GM23338 (cell line): Measurements from ENCODE around the gene TGFBI. TPM values are rescaled to one million over a fixed set of nuclear protein-coding genes. Genes with fewer than 3 reads are reported as not detected.

ENCODE experiments used
- ATAC-seq: fragments of 200-7000 bp; cut with Tn5 transposase; 3 replicates; pipeline ENCODE4 v1.9.1; 2020
- DNase-seq: peaks from one replicate; pipeline ENCODE4 v3.0.0-alpha.2; 2015; ENCODE audit warnings: low spot score
- H2AFZ ChIP-seq: fragments of 200-600 bp; sonication (generic); 2 replicates; pipeline ENCODE4 v1.8.0; 2016; ENCODE audit warnings: antibody characterized with exemption, mild to moderate bottlenecking, moderate library complexity
- H3F3A ChIP-seq: fragments of 200-600 bp; sonication (generic); replicated peaks from 2 replicates; pipeline ENCODE4 v1.8.0; 2017; ENCODE audit warnings: antibody characterized with exemption, mixed run types, low read depth
- H3K27ac ChIP-seq: fragments of 200-600 bp; sonication (generic); 2 replicates; pipeline ENCODE4 v1.6.1; 2016; ENCODE audit warnings: low read depth
- H3K27me3 ChIP-seq: fragments of 200-600 bp; sonication (generic); 2 replicates; pipeline ENCODE4 v1.8.0; 2016; ENCODE audit warnings: mild to moderate bottlenecking, mixed run types, moderate library complexity; ENCODE audit not compliant: insufficient read depth
- H3K36me3 ChIP-seq: fragments of 200-600 bp; sonication (generic); 2 replicates; pipeline ENCODE4 v1.8.0; 2016; ENCODE audit warnings: mild to moderate bottlenecking; ENCODE audit not compliant: insufficient read depth
- H3K4me1 ChIP-seq: fragments of 200-600 bp; sonication (generic); 2 replicates; pipeline ENCODE4 v1.8.0; 2016; ENCODE audit warnings: mild to moderate bottlenecking, moderate library complexity; ENCODE audit not compliant: insufficient read depth
- H3K4me2 ChIP-seq: fragments of 200-600 bp; sonication (generic); 2 replicates; pipeline ENCODE4 v1.7.1; 2017; ENCODE audit warnings: mixed run types
- H3K4me3 ChIP-seq: fragments of 200-600 bp; sonication (generic); 2 replicates; pipeline ENCODE4 v1.6.1; 2016; ENCODE audit warnings: mixed run types
- H3K79me2 ChIP-seq: fragments of 200-600 bp; sonication (generic); replicated peaks from 2 replicates; pipeline ENCODE4 v1.8.0; 2017; ENCODE audit warnings: mild to moderate bottlenecking; ENCODE audit not compliant: insufficient read depth
- H3K9me2 ChIP-seq: fragments of 200-600 bp; sonication (generic); 2 replicates; pipeline ENCODE4 v1.8.0; 2017; ENCODE audit not compliant: insufficient read depth
- H4K20me1 ChIP-seq: fragments of 200-600 bp; sonication (generic); replicated peaks from 2 replicates; pipeline ENCODE4 v1.8.0; 2017; ENCODE audit warnings: mild to moderate bottlenecking; ENCODE audit not compliant: insufficient read depth
- H3K27ac Mint-ChIP-seq: 2 replicates; pipeline ENCODE4 v1.8.0; 2020; ENCODE audit warnings: inconsistent platforms, mild to moderate bottlenecking, moderate library complexity, mixed read lengths
- H3K27me3 Mint-ChIP-seq: 3 replicates; pipeline ENCODE4 v1.8.0; 2022; ENCODE audit warnings: low read depth, mild to moderate bottlenecking, moderate library complexity, mixed read lengths, inconsistent platforms; ENCODE audit not compliant: insufficient read depth, poor library complexity
- H3K36me3 Mint-ChIP-seq: 3 replicates; pipeline ENCODE4 v1.8.0; 2021; ENCODE audit warnings: low read depth, mild to moderate bottlenecking, inconsistent platforms, moderate library complexity, mixed read lengths
- H3K4me1 Mint-ChIP-seq: 3 replicates; pipeline ENCODE4 v1.8.0; 2020; ENCODE audit warnings: mild to moderate bottlenecking, inconsistent platforms, mixed read lengths
- H3K4me3 Mint-ChIP-seq: 3 replicates; pipeline ENCODE4 v1.8.0; 2021; ENCODE audit warnings: moderate library complexity, mild to moderate bottlenecking, inconsistent platforms, mixed read lengths
- H3K9me3 Mint-ChIP-seq: 3 replicates; pipeline ENCODE4 v1.8.0; 2020; ENCODE audit warnings: moderate library complexity, mild to moderate bottlenecking, inconsistent platforms, mixed read lengths
- CREB1 ChIP-seq: fragments of 250-450 bp; sonication (Bioruptor Pico); IDR thresholded peaks from 2 replicates; pipeline ENCODE4 v1.5.0; 2020; ENCODE audit warnings: low read depth, mild to moderate bottlenecking, moderate library complexity
- EZH2phosphoT487 ChIP-seq: fragments of 200-600 bp; sonication (generic); IDR thresholded peaks from one replicate; pipeline ENCODE4 v1.8.1; 2018; ENCODE audit warnings: antibody characterized with exemption; ENCODE audit not compliant: unreplicated experiment
- NANOG ChIP-seq: IDR thresholded peaks from 2 replicates; pipeline ENCODE4 v1.6.1; 2016; ENCODE audit warnings: antibody characterized with exemption, borderline replicate concordance
- POLR2AphosphoS5 ChIP-seq: IDR thresholded peaks from 2 replicates; pipeline ENCODE4 v1.6.1; 2016; ENCODE audit warnings: antibody characterized with exemption, low read depth
- ZNF462 ChIP-seq: fragments of 250-450 bp; sonication (Bioruptor Pico); IDR thresholded peaks from 2 replicates; pipeline ENCODE4 v1.5.0; 2020; ENCODE audit warnings: mild to moderate bottlenecking, moderate library complexity
- polyA plus RNA-seq: library from polyadenylated mRNA; unstranded; fragments of >200 nt; fragmentation: Nextera tagmentation; extraction: Ambion mirVana; gene quantifications from 2 replicates; pipeline ENCODE4 v1.2.1, GENCODE V29; 2016
- total RNA-seq: library from RNA; depleted of rRNA; stranded (reverse); fragments of >200 nt; shearing (Covaris generic); gene quantifications from 2 replicates; pipeline ENCODE4 v1.2.3, GENCODE V29; 2014
- TF ChIP-seq, protein P1 (sequence below), 2 experiments: fragments of 200-600 bp in 1 of 2; sonication (generic) in 1 of 2; conservative IDR thresholded peaks; 2 replicates each; pipeline versions ENCODE4 v1.5.1 to v1.6.1; 2016 to 2017; ENCODE audit warnings: antibody characterized with exemption in 2 of 2, low read depth in 2 of 2, mild to moderate bottlenecking in 2 of 2, moderate library complexity in 1 of 2

The TGFBI gene
- total and polyA plus RNA-seq, 2 experiments from 2014 or later: 8.9 to 9.4 TPM

- peaks cover 43% of the 10 kb centered on the region for H3K27me3 ChIP-seq
- H3K4me1 Mint-ChIP-seq: peaks cover 9% of the 10 kb centered on the region; the same call in 2 of the 3 replicates
- no peaks in the 10 kb centered on the region for H3K79me2 ChIP-seq
- peaks cover 33% of the 10 kb centered on the region for H3K27me3 Mint-ChIP-seq
- H3K4me2 ChIP-seq: peak overlapping the region; percentile 90
- ATAC-seq (no peak), DNase-seq (no peak)
- no peaks in the 10 kb centered on the region for H3K9me3 Mint-ChIP-seq
- H3K4me3 Mint-ChIP-seq: peak overlapping the region; percentile 77; the same call in 2 of the 3 replicates
- 0 out of 2 replicates have a peak overlapping the region, but pooled peaks have one; percentile 98 for H2AFZ ChIP-seq
- H3K36me3 Mint-ChIP-seq: no peaks in the 10 kb centered on the region
- no peaks in the 10 kb centered on the region; the same call in 1 of the 2 replicates for H3K36me3 ChIP-seq
- no peak overlapping the region for H3K27ac Mint-ChIP-seq
- no peaks in the 10 kb centered on the region for H3F3A ChIP-seq
- TF ChIP-seq EZH2phosphoT487 (no peak), POLR2AphosphoS5 (no peak), NANOG (no peak), CREB1 (CRISPR knock-in tag) (no peak), ZNF462 (CRISPR knock-in tag) (no peak)
- TF ChIP-seq, protein P1, sequence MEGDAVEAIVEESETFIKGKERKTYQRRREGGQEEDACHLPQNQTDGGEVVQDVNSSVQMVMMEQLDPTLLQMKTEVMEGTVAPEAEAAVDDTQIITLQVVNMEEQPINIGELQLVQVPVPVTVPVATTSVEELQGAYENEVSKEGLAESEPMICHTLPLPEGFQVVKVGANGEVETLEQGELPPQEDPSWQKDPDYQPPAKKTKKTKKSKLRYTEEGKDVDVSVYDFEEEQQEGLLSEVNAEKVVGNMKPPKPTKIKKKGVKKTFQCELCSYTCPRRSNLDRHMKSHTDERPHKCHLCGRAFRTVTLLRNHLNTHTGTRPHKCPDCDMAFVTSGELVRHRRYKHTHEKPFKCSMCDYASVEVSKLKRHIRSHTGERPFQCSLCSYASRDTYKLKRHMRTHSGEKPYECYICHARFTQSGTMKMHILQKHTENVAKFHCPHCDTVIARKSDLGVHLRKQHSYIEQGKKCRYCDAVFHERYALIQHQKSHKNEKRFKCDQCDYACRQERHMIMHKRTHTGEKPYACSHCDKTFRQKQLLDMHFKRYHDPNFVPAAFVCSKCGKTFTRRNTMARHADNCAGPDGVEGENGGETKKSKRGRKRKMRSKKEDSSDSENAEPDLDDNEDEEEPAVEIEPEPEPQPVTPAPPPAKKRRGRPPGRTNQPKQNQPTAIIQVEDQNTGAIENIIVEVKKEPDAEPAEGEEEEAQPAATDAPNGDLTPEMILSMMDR (conservative IDR thresholded peaks at IDR 0.05; ENCODE audit: low read depth in 2 of 2): no peak
- H3K9me2 ChIP-seq: no peaks in the 10 kb centered on the region
- H3K4me1 ChIP-seq: peaks cover 2% of the 10 kb centered on the region; the same call in 1 of the 2 replicates
- no peaks in the 10 kb centered on the region; the same call in 1 of the 2 replicates for H4K20me1 ChIP-seq
- peak overlapping the region; percentile 78 for H3K4me3 ChIP-seq
- no peak overlapping the region for H3K27ac ChIP-seq
Observed at GRCh38 chr5:136028090-136028489, 698 bp upstream of the TGFBI start.
